Heart left ventricle (tissue), 16 donors: Measurements from ENCODE around the gene PAX4. TPM values are rescaled to one million over a fixed set of nuclear protein-coding genes. Genes with fewer than 3 reads are reported as not detected.

Source experiments
- ATAC-seq, 4 donors: fragments of 200-7000 bp; cut with Tn5 transposase; one replicate each; pipeline ENCODE4 v1.9.1; 2020 to 2022; ENCODE audit warnings: moderate library complexity in 4 of 4, mild to moderate bottlenecking in 3 of 4, moderate number of reproducible peaks in 1 of 4
- DNase-seq, 5 donors: peaks; one replicate each; pipeline ENCODE4 v3.0.0-alpha.2; 2020
- H3K27ac ChIP-seq, 12 donors: fragments of 200-600 bp; sonication (generic) in 4 of 12; one replicate each; pipeline versions ENCODE4 v1.5.0 to v1.8.0; 2016 to 2022; ENCODE audit warnings: mild to moderate bottlenecking in 2 of 12
- H3K27me3 ChIP-seq, 9 donors: fragments of 200-600 bp; sonication (generic) in 2 of 9; one replicate each; pipeline versions ENCODE4 v1.5.1 to v1.8.0; 2016 to 2022; ENCODE audit warnings: mild to moderate bottlenecking in 3 of 9
- H3K36me3 ChIP-seq, 9 donors: fragments of 200-600 bp; sonication (generic) in 2 of 9; one replicate each; pipeline versions ENCODE4 v1.5.0 to v1.8.0; 2018 to 2022; ENCODE audit warnings: mild to moderate bottlenecking in 2 of 9
- H3K4me1 ChIP-seq, 12 donors: fragments of 200-600 bp; sonication (generic) in 4 of 12; one replicate each; pipeline versions ENCODE4 v1.5.0 to v1.8.0; 2016 to 2022; ENCODE audit warnings: mild to moderate bottlenecking in 3 of 12
- H3K4me3 ChIP-seq, 12 donors: fragments of 200-600 bp; sonication (generic) in 4 of 12; one replicate each; pipeline versions ENCODE4 v1.5.0 to v1.8.0; 2017 to 2022; ENCODE audit warnings: mild to moderate bottlenecking in 9 of 12, moderate library complexity in 4 of 12
- H3K9me3 ChIP-seq, 12 donors: fragments of 200-600 bp; sonication (generic) in 4 of 12; one replicate each; pipeline versions ENCODE4 v1.5.0 to v1.8.0; 2016 to 2022; ENCODE audit warnings: mild to moderate bottlenecking in 1 of 12
- CTCF ChIP-seq, 12 donors: fragments of 200-600 bp; sonication (generic) in 4 of 12; IDR thresholded peaks; one replicate each; pipeline versions ENCODE4 v1.5.0 to v1.8.0; 2018 to 2022; ENCODE audit warnings: antibody characterized with exemption in 12 of 12, mild to moderate bottlenecking in 5 of 12
- POLR2A ChIP-seq, 2 donors: fragments of 450-650 bp; IDR thresholded peaks; one replicate each; pipeline ENCODE4 v1.6.1; 2017; ENCODE audit warnings: antibody characterized with exemption in 2 of 2, mild to moderate bottlenecking in 2 of 2, moderate library complexity in 2 of 2
- WGBS, 4 donors: extraction: QIAGEN DNeasy Blood & Tissue Kit in 2 of 4; methylation state at CpG; one replicate each; pipeline versions ENCODE4 v1.1.5 to v1.1.7; 2013 to 2018; 5-methylcytosine and 5-hydroxymethylcytosine counted together
- intact Hi-C, 10 donors: fragments of 100-400 bp; cut with DNase I; formaldehyde crosslinking; loops; one replicate each; pipeline versions ENCODE4 v1.11.1 to v1.14.2; 2022
- polyA plus RNA-seq, 2 donors: library from polyadenylated mRNA; stranded (reverse); fragments of 200-250 nt; gene quantifications; one replicate each; pipeline ENCODE4 v1.2.3, GENCODE V29; 2013
- total RNA-seq, 9 donors: library from RNA; depleted of rRNA in 2 of 9; stranded (reverse); fragments of >200 nt in 2 of 9; fragmentation: NEBNext Ultra II Directional in 3 of 9; extraction: Animal tissue kit (Norgen Biotek cat#: 25700) in 3 of 9; gene quantifications; one replicate each; pipeline versions ENCODE4 v1.1.0 to v1.2.4, GENCODE V29; 2016 to 2023
- donor health status: ischemic (EF 13 %, LVEDD 7.1; RV severe dilation, severe dysfunction).
- donor health status: healthy with polysubstance abuse.
- donor health status: DM: no; HTN: yes; CAD: no.
- donor health status: DM: no; HTN: no; CAD: no.
- donor health status: ischemic (EF 25% LVEDD 6.9; RV normal size, moderate dysfunction).
- donor health status: ischemic (EF 25% LVEDD 5.7; RV mildly dilated, moderate dysfunction).
- donor health status: healthy.
- donor health status: DM: yes; HTN: yes; CAD: no.
- donor health status: ischemic (EF 35%, LVEDD 5.7; RV mildly dilated, moderate dysfunction).
- donor health status: nonischemic (EF 11% LVEDD 7.7; RV severe dilation, severe dysfunction).
- donor health status: DM: yes; HTN: yes; CAD: no.
- donor health status: PGD.
- donor health status: ischemic (EF 29% LVEDD 5.4; RV normal size, mild dysfunction).
- donor health status: nonischemic (EF 23%, LVEDD 6.1; RV moderate dilation, normal function).

PAX4 gene
- total and polyA plus RNA-seq, 11 donors: not detected

DNA sequence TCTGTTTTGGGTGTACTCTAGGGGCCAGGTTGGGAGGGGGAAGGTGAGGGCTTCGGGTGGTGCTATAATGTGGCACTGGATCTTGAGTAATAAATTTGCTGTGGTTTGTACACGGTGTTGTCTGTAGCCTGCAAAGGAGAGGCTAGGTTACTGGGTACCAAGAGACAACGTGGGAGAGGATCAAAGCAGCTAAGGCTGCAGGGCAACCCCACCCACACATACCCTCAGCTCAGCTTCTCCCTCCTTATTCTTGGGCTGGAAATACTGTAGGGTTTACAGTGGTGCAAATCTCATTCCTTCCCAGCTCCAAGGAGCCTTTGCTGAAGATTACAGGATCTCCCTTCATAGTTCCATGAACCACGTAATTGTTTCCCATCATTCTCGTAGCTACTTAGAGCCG, 26.4 kb downstream of the PAX4 start:
- no peak for DNase-seq
- H3K4me1 ChIP-seq: peaks cover 0 to 25% (median 15%) of the 10 kb centered on the region in 12 donors

GRCh38 chr7:127591189-127591588, 26.8 kb downstream of the PAX4 start:
- peaks cover 0 to 25% (median 15%) of the 10 kb centered on the region in 12 donors for H3K4me1 ChIP-seq
- ATAC-seq: no peak
- H3K27ac ChIP-seq: no peak overlapping the region
- no peaks in the 10 kb centered on the region for H3K27me3 ChIP-seq
- intact Hi-C loops: loop anchor here in 1 of 10 donors (5.0 kb wide), 1 partner anchor 56 kb away; no protein-coding TSS in a partner anchor
- H3K9me3 ChIP-seq: no peaks in the 10 kb centered on the region
- WGBS, 4 donors: 91 to 96% (median 94%) methylated on average over 7 of the region's 7 CpGs
- no peak overlapping the region for H3K4me3 ChIP-seq
- no peak for DNase-seq
- no peak for TF ChIP-seq CTCF (IDR thresholded peaks at IDR 0.05)
- TF ChIP-seq POLR2A (IDR thresholded peaks at IDR 0.05): no peak
- H3K36me3 ChIP-seq: peaks cover 0 to 33% (median 23%) of the 10 kb centered on the region in 9 donors

More for the DNA sequence above, 26.4 kb downstream of the PAX4 start:
- H3K36me3 ChIP-seq: peaks cover 0 to 33% (median 23%) of the 10 kb centered on the region in 9 donors
- no peak overlapping the region for H3K27ac ChIP-seq
- 89 to 92% (median 90%) methylated on average over 6 of the region's 6 CpGs for WGBS, 4 donors
- no peaks in the 10 kb centered on the region for H3K9me3 ChIP-seq
- intact Hi-C loops: loop anchor here in 1 of 10 donors (5.0 kb wide), 1 partner anchor 56 kb away; no protein-coding TSS in a partner anchor
- no peak for ATAC-seq
- no peaks in the 10 kb centered on the region for H3K27me3 ChIP-seq
- TF ChIP-seq CTCF (IDR thresholded peaks at IDR 0.05) (no peak), POLR2A (IDR thresholded peaks at IDR 0.05) (no peak)
- no peak overlapping the region for H3K4me3 ChIP-seq

- peaks cover 0 to 33% (median 23%) of the 10 kb centered on the region in 9 donors for H3K36me3 ChIP-seq
- TF ChIP-seq POLR2A (IDR thresholded peaks at IDR 0.05) (no peak), CTCF (IDR thresholded peaks at IDR 0.05) (no peak)
- H3K27me3 ChIP-seq: no peaks in the 10 kb centered on the region
- peak overlapping the region in 4 of 12 donors; percentile 83 to 99 (median 94) for H3K4me3 ChIP-seq
- peak overlapping the region in 1 of 12 donors; percentile 12 for H3K27ac ChIP-seq
- 65 to 80% (median 72%) methylated on average over 3 of the region's 3 CpGs for WGBS, 4 donors
- peaks cover 0 to 32% (median 17%) of the 10 kb centered on the region in 12 donors for H3K4me1 ChIP-seq
- intact Hi-C loops: loop anchor here in 9 of 10 donors (2.0 to 10.0 kb wide), 6 partner anchors 57 to 198 kb away; partner anchors contain the start of genes ZNF800 (in 5 of the 9) and SND1 (in 2 of the 9)
- H3K9me3 ChIP-seq: no peaks in the 10 kb centered on the region
- ATAC-seq (no peak), DNase-seq (no peak)
These were observed 28.0 kb downstream of the PAX4 start for GRCh38 chr7:127589896-127590295.

DNA sequence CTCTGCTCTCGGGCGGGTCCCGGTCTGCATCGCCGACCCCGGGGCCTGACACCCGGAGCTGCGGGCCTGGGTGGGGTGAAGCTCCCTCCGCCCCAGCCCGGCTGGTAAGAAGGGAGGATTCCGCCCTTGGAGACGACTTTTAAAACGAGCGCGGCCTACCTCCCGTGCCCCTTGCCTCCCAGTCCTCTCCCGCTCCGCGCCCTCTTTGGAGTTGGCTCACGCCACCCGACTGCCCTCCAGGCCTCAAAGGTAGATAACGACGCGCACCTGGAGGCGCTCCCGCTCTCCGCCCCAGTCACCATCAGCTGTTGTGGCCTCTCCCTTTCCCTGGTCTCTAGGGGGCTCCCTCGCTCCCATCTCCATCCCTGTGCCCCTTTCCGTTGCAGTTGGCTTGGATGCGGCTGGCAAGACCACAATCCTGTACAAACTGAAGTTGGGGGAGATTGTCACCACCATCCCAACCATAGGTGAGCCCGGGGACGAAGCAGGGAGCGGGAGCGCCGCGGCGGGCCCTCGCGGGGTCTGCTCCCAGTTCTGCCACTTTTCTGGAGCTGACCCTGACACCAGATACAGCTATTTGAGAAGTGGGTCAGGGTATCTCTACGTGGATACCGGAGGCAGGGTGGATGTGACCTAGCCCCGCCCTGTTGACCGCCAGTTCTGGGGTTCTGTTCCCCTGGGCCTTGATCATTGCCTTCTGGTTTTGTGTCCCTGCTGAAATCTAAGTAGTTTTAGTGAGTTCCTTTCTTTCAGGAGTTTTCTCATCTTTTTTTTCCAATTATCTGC, 29.1 kb downstream of the PAX4 start:
- 5 to 10% (median 6%) methylated on average over 23 to 43 of the region's 43 CpGs for WGBS, 4 donors
- ATAC-seq: peak in 3 of 4 donors; percentile 25 to 47 (median 47)
- TF ChIP-seq CTCF (IDR thresholded peaks at IDR 0.05) (peak in 10 of 12 donors; percentile 9 to 57 (median 28)), POLR2A (IDR thresholded peaks at IDR 0.05) (no peak)
- peak overlapping the region; percentile 83 to 100 (median 96) for H3K4me3 ChIP-seq
- H3K4me1 ChIP-seq: peaks cover 6 to 42% (median 27%) of the 10 kb centered on the region in 12 donors
- peak; percentile 48 to 76 (median 58) for DNase-seq
- H3K27me3 ChIP-seq: no peaks in the 10 kb centered on the region
- H3K9me3 ChIP-seq: no peaks in the 10 kb centered on the region
- H3K36me3 ChIP-seq: peaks cover 0 to 33% (median 23%) of the 10 kb centered on the region in 9 donors
- intact Hi-C loops: loop anchor here in 9 of 10 donors (2.0 to 10.0 kb wide), 5 partner anchors 58 to 197 kb away; partner anchors contain the start of genes ZNF800 (in 5 of the 9) and SND1 (in 2 of the 9)
- peak overlapping the region; percentile 51 to 95 (median 92) for H3K27ac ChIP-seq
